Mesendoderm (in vitro differentiated cells): ENCODE data around the gene TAMM41.

ENCODE experiments used
- DNase-seq: peaks from one replicate; pipeline ENCODE4 v3.0.0; 2013
- H2AK5ac ChIP-seq: 2 replicates; pipeline ENCODE4 v1.6.1; 2013; ENCODE audit warnings: low read length, inconsistent platforms
- H2BK120ac ChIP-seq: 2 replicates; pipeline ENCODE4 v1.6.1; 2013; ENCODE audit warnings: low read depth, mild to moderate bottlenecking, low read length, moderate library complexity, mixed read lengths
- H2BK15ac ChIP-seq: replicated peaks from 2 replicates; pipeline ENCODE4 v1.6.1; 2013; ENCODE audit warnings: low read depth, mild to moderate bottlenecking, moderate library complexity
- H2BK5ac ChIP-seq: 2 replicates; pipeline ENCODE4 v1.6.1; 2013; ENCODE audit warnings: low read length, inconsistent platforms
- H3K18ac ChIP-seq: 2 replicates; pipeline ENCODE4 v1.6.1; 2013; ENCODE audit warnings: mild to moderate bottlenecking, low read length, mixed read lengths
- H3K23ac ChIP-seq: one replicate; pipeline ENCODE4 v1.6.1; 2013; ENCODE audit warnings: low read length
- H3K27ac ChIP-seq: 2 replicates; pipeline ENCODE4 v1.5.1; 2013; ENCODE audit warnings: low read depth, mild to moderate bottlenecking, inconsistent platforms, low read length, moderate library complexity
- H3K27me3 ChIP-seq: 2 replicates; pipeline ENCODE4 v1.6.1; 2013; ENCODE audit warnings: low read length, control low read depth, mild to moderate bottlenecking, inconsistent platforms; ENCODE audit not compliant: insufficient read depth, poor library complexity
- H3K36me3 ChIP-seq: 2 replicates; pipeline ENCODE4 v1.6.1; 2013; ENCODE audit warnings: low read length, inconsistent platforms; ENCODE audit not compliant: control insufficient read depth, insufficient read depth
- H3K4ac ChIP-seq: one replicate; pipeline ENCODE4 v1.6.1; 2013; ENCODE audit warnings: low read depth, mild to moderate bottlenecking, low read length, moderate library complexity
- H3K4me1 ChIP-seq: 2 replicates; pipeline ENCODE4 v1.6.1; 2013; ENCODE audit warnings: low read depth, low read length, inconsistent platforms; ENCODE audit not compliant: control insufficient read depth
- H3K4me2 ChIP-seq: 2 replicates; pipeline ENCODE4 v1.6.1; 2013; ENCODE audit warnings: low read length
- H3K4me3 ChIP-seq: 2 replicates; pipeline ENCODE4 v1.5.1; 2013; ENCODE audit warnings: mild to moderate bottlenecking, low read length
- H3K56ac ChIP-seq: one replicate; pipeline ENCODE4 v1.6.1; 2013; ENCODE audit warnings: low read length
- H3K79me1 ChIP-seq: 2 replicates; pipeline ENCODE4 v1.6.1; 2013; ENCODE audit warnings: low read length, inconsistent platforms
- H3K79me2 ChIP-seq: 2 replicates; pipeline ENCODE4 v1.6.1; 2013; ENCODE audit warnings: mild to moderate bottlenecking, low read length; ENCODE audit not compliant: control insufficient read depth, insufficient read depth
- H3K9ac ChIP-seq: 2 replicates; pipeline ENCODE4 v1.6.1; 2013; ENCODE audit warnings: low read length, inconsistent platforms
- H4K5ac ChIP-seq: one replicate; pipeline ENCODE4 v1.6.1; 2013; ENCODE audit warnings: low read length
- H4K8ac ChIP-seq: one replicate; pipeline ENCODE4 v1.6.1; 2013; ENCODE audit warnings: low read depth, mild to moderate bottlenecking, control low read depth, low read length, moderate library complexity
- WGBS: extraction: QIAGEN DNeasy Blood & Tissue Kit; methylation state at CpG from one replicate; pipeline ENCODE4 v1.1.7; 2013; ENCODE audit warnings: low lambda C conversion rate, missing lambda C conversion rate; ENCODE audit not compliant: insufficient coverage; ENCODE audit errors: extremely low coverage; 5-methylcytosine and 5-hydroxymethylcytosine counted together

TAMM41 gene

GRCh38 chr3:11844891-11845290 lies 1.8 kb downstream of the TAMM41 start:
- Histone ChIP-seq H3K56ac (no peak overlapping the region), H4K8ac (no peak overlapping the region), H3K79me1 (peaks cover 6% of the 10 kb centered on the region), H3K9ac (no peak overlapping the region), H3K36me3 (no peaks in the 10 kb centered on the region), H2BK5ac (no peak overlapping the region), H3K27me3 (no peaks in the 10 kb centered on the region), H3K18ac (no peak overlapping the region), H2BK120ac (no peak overlapping the region), H3K23ac (no peak overlapping the region), H3K4me2 (no peak overlapping the region), H3K79me2 (peaks cover 4% of the 10 kb centered on the region), H3K4me3 (no peak overlapping the region), H4K5ac (no peak overlapping the region), H3K27ac (no peak overlapping the region), H3K4me1 (no peaks in the 10 kb centered on the region), H2BK15ac (no peak overlapping the region), H3K4ac (no peak overlapping the region), H2AK5ac (no peak overlapping the region)
- DNase-seq: no peak
- no CpG with 5 or more reads among the region's 5 CpGs for WGBS

DNA sequence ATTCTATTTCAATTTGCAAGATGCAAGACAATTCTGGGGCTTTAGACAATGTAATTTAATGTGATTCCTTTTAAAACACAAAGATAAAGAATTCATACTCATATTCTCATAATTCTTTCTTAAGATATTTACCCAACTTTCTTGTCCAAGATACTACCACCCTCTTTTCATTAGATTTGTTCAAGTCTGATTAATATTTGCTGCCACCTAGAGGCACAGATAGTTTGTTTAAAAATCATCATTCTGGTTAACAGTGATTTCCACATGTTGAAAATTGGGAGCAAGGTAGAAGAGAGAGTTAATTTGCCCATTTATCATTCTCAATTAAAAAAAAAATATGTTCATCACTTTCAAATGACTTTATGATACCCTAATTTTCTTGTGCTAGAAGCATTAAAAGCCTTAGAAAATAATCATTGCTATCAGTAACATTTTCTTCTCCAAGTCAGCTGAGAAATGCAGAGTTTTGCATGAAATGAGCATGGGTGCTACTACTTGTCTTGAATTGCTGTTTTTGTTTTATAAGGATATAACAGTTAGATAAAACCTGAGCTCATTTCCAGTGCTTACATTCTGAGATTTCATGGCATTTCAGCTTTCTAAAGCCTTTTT lies 11.6 kb downstream of the TAMM41 start:
- H3K27ac ChIP-seq: no peak overlapping the region
- H3K79me2 ChIP-seq: no peaks in the 10 kb centered on the region
- no peaks in the 10 kb centered on the region for H3K4me1 ChIP-seq
- peak; percentile 17 for DNase-seq
- no peak overlapping the region for H3K4me3 ChIP-seq
- no peaks in the 10 kb centered on the region for H3K27me3 ChIP-seq
- H2AK5ac ChIP-seq: no peak overlapping the region
- no peak overlapping the region for H2BK15ac ChIP-seq
- no peak overlapping the region for H3K56ac ChIP-seq
- H3K4me2 ChIP-seq: no peak overlapping the region
- H2BK5ac ChIP-seq: no peak overlapping the region
- H2BK120ac ChIP-seq: no peak overlapping the region
- no peak overlapping the region for H3K23ac ChIP-seq
- no peaks in the 10 kb centered on the region for H3K79me1 ChIP-seq
- H3K36me3 ChIP-seq: peaks cover 3% of the 10 kb centered on the region
- no peak overlapping the region for H3K4ac ChIP-seq
- H3K9ac ChIP-seq: no peak overlapping the region
- H4K8ac ChIP-seq: no peak overlapping the region
- H3K18ac ChIP-seq: no peak overlapping the region
- no peak overlapping the region for H4K5ac ChIP-seq

DNA sequence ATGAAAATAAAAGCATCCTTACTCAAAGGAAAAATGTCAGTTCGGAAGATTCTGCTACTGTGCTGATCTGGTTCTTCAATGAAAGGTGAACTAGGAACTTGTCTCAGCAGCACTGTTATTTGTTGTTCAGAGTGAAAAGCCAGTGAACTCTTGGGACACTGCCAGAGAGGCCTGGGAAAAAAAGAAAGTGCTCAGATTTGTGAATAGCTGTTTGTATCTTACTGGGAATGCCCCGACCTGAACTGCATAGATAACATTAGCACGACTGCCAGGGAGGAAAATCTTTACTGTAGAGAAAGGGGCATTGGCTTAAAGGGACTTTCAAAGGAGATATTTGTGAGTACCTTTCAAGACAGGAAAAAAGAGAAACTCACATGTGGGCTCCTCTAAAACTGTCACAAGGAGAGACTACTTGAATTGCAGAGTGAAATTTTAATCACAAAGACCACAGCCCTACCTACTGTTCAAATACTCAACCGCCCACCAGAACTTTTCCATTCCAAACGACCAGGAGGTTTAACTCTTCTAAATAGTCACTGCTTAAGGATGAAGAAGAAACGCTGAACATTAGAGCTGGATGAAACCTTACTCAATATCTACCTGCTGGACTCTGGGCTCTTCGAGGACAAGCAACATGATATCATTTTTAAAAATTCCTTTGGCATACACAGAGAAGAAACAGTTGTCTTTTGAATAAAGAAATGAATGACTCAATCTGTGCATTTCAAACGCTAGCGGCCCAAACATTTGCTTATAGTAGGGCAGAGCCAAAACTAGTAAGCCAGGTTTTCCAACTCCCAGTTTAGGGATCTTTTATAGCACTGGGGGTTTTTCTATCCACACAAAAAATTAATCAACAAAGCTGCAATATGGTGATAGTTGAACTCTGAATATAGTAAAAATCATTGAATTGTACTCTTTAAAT lies 13.4 kb downstream of the TAMM41 start:
- no peak for DNase-seq
- no peaks in the 10 kb centered on the region for H3K27me3 ChIP-seq
- no peak overlapping the region for H3K18ac ChIP-seq
- no peaks in the 10 kb centered on the region for H3K79me1 ChIP-seq
- no CpG with 5 or more reads among the region's 9 CpGs for WGBS
- no peaks in the 10 kb centered on the region for H3K79me2 ChIP-seq
- H3K27ac ChIP-seq: no peak overlapping the region
- no peak overlapping the region for H2AK5ac ChIP-seq
- no peak overlapping the region for H3K9ac ChIP-seq
- H3K4ac ChIP-seq: no peak overlapping the region
- H2BK15ac ChIP-seq: no peak overlapping the region
- no peak overlapping the region for H3K4me3 ChIP-seq
- H3K36me3 ChIP-seq: peaks cover 2% of the 10 kb centered on the region
- no peak overlapping the region for H3K23ac ChIP-seq
- no peak overlapping the region for H3K56ac ChIP-seq
- no peak overlapping the region for H4K5ac ChIP-seq
- no peak overlapping the region for H3K4me2 ChIP-seq
- H4K8ac ChIP-seq: no peak overlapping the region
- no peak overlapping the region for H2BK120ac ChIP-seq
- no peak overlapping the region for H2BK5ac ChIP-seq
- H3K4me1 ChIP-seq: no peaks in the 10 kb centered on the region

- Histone ChIP-seq H3K9ac (no peak overlapping the region), H2BK5ac (no peak overlapping the region), H3K27me3 (no peaks in the 10 kb centered on the region), H3K36me3 (peaks cover 3% of the 10 kb centered on the region), H3K4me3 (no peak overlapping the region), H4K8ac (no peak overlapping the region), H2BK120ac (no peak overlapping the region), H3K4ac (no peak overlapping the region), H3K79me2 (no peaks in the 10 kb centered on the region), H3K27ac (no peak overlapping the region), H3K23ac (no peak overlapping the region), H3K56ac (no peak overlapping the region), H4K5ac (no peak overlapping the region), H3K18ac (no peak overlapping the region), H3K79me1 (no peaks in the 10 kb centered on the region), H2AK5ac (no peak overlapping the region), H3K4me1 (no peaks in the 10 kb centered on the region), H2BK15ac (no peak overlapping the region), H3K4me2 (no peak overlapping the region)
- WGBS: no CpG with 5 or more reads among the region's 7 CpGs
- no peak for DNase-seq
Observed at GRCh38 chr3:11829416-11829815, 17.3 kb downstream of the TAMM41 start.

DNA sequence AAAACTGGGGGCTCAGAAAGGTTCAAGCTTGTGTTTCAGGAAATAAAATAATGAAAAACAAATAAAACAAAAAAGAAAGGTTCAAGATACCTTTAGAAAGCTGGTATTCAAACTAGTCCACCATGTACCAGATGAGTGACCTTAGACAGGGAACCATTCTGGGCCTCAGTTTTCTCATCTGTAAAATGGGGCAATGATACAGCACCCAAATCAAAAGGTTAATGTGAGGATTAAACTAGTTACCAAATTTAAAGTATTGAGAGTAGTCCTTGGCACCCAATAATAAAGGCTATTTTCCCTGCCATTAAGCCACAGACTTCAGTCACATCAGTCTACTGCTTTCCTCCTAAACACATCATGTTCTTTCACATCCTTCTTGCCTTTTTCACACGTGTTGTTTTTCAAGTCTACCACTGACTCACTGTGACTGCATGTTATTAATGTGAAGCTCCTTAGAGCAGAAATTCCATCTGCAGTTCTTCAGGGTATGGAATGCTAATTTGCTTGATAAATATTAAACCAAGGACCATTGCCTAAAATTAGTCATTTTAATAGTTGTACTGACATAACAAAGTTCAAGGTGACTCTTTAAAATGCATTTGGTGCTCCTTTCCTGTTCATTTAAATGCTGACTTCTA lies 19.9 kb downstream of the TAMM41 start:
- Histone ChIP-seq H3K36me3 (peaks cover 3% of the 10 kb centered on the region), H3K4me2 (no peak overlapping the region), H3K4me1 (no peaks in the 10 kb centered on the region), H4K5ac (no peak overlapping the region), H3K18ac (no peak overlapping the region), H3K27ac (no peak overlapping the region), H3K4ac (no peak overlapping the region), H3K27me3 (no peaks in the 10 kb centered on the region), H2BK15ac (no peak overlapping the region), H2AK5ac (no peak overlapping the region), H3K23ac (no peak overlapping the region), H3K4me3 (no peak overlapping the region), H3K9ac (no peak overlapping the region), H2BK5ac (no peak overlapping the region), H4K8ac (no peak overlapping the region), H3K56ac (no peak overlapping the region), H3K79me2 (no peaks in the 10 kb centered on the region), H2BK120ac (no peak overlapping the region), H3K79me1 (no peaks in the 10 kb centered on the region)
- no peak for DNase-seq
- no CpG with 5 or more reads among the region's 1 CpG for WGBS
